Motor neuron (in vitro differentiated cells): ENCODE measurements around the gene PAK2. TPM values are rescaled to one million over a fixed set of nuclear protein-coding genes. Genes with fewer than 3 reads are reported as not detected.
"Not testable (repeated sequence)": the region's sequence is repeated elsewhere in the genome, so short reads cannot be mapped to it uniquely, and the experiment has no call there.

Experiments used
- ATAC-seq, 8 experiments: fragments of 200-7000 bp; cut with Tn5 transposase; replicated peaks in 6 of 8; 2 replicates each; pipeline ENCODE4 v1.8.0; 2021; ENCODE audit warnings: mild to moderate bottlenecking in 8 of 8, moderate library complexity in 8 of 8
- H3K27ac ChIP-seq, 2 donors: fragments of 250-450 bp; sonication (Bioruptor Pico); 2 replicates each; pipeline ENCODE4 v1.9.0; 2021; ENCODE audit warnings: antibody characterized with exemption in 2 of 2, mild to moderate bottlenecking in 2 of 2, moderate library complexity in 1 of 2
- H3K4me1 ChIP-seq, 2 donors: fragments of 250-450 bp; sonication (Bioruptor Pico); replicated peaks in 1 of 2; 2 replicates each; pipeline ENCODE4 v1.6.1; 2021; ENCODE audit warnings: antibody characterized with exemption in 2 of 2, mild to moderate bottlenecking in 2 of 2, moderate library complexity in 1 of 2
- H3K4me3 ChIP-seq, 5 donors: fragments of 250-450 bp; sonication (Bioruptor Pico); 2 replicates each; pipeline ENCODE4 v1.9.0; 2021; ENCODE audit warnings: antibody characterized with exemption in 5 of 5, mild to moderate bottlenecking in 5 of 5, moderate library complexity in 4 of 5
- WGBS, 10 experiments: fragments of 450-650 bp; shearing (Covaris generic); methylation state at CpG; one replicate each; pipeline ENCODE4 v1.0.0; 2022; 5-methylcytosine and 5-hydroxymethylcytosine counted together
- in situ Hi-C, 9 experiments: fragments of 400-800 bp; cut with MboI; loops; one replicate each; pipeline ENCODE4 v1.15.0; 2021; ENCODE audit warnings: low sequenced_read_pairs in 9 of 9, low pct_unique_long_range_greater_than_20kb in 2 of 9; ENCODE audit not compliant: unreplicated experiment in 9 of 9
- total RNA-seq, 8 experiments: library from RNA; unstranded; fragments of 300-600 nt; gene quantifications; 2 replicates each; pipeline versions ENCODE4 v1.2.3 to v1.2.4, GENCODE V29; 2022

Gene PAK2
- total RNA-seq, 8 experiments from 2014 or later = 20.3 to 50.8 (median 41.9) TPM

GRCh38 chr3:196803891-196804468 is 64.3 kb downstream of the PAK2 start:
- ATAC-seq = no peak
- 33 to 100% (median 90%) methylated on average over 2 to 9 of the region's 9 CpGs for WGBS, 10 experiments
- in situ Hi-C loops = no loop called here
- Histone ChIP-seq H3K4me3 (no peak overlapping the region), H3K4me1 (no peaks in the 10 kb centered on the region), H3K27ac (no peak overlapping the region)

- Histone ChIP-seq H3K27ac (no peak overlapping the region), H3K4me1 (no peaks in the 10 kb centered on the region), H3K4me3 (no peak overlapping the region)
- in situ Hi-C loops = no loop called here
- ATAC-seq = no peak
- no CpG with 5 or more reads among the region's 1 CpG for WGBS, 10 experiments
Measured at GRCh38 chr3:196804773-196805172, 65.1 kb downstream of the PAK2 start.

GRCh38 chr3:196810963-196811581 is 71.4 kb downstream of the PAK2 start:
- Histone ChIP-seq H3K27ac (no peak overlapping the region), H3K4me1 (no peaks in the 10 kb centered on the region), H3K4me3 (no peak overlapping the region)
- no peak for ATAC-seq
- 80 to 100% (median 100%) methylated on average over 1 to 2 of the region's 3 CpGs; no CpG with 5 or more reads in 6 of the 10 experiments for WGBS, 10 experiments
- in situ Hi-C loops = no loop called here

- H3K4me3 ChIP-seq = no peak overlapping the region
- in situ Hi-C loops = no loop called here
- no peaks in the 10 kb centered on the region for H3K4me1 ChIP-seq
- ATAC-seq = no peak
- WGBS, 10 experiments = 77 to 100% (median 90%) methylated on average over 1 to 7 of the region's 7 CpGs
- H3K27ac ChIP-seq = no peak overlapping the region
Measured at GRCh38 chr3:196812853-196813252, 73.2 kb downstream of the PAK2 start.

- H3K27ac ChIP-seq = no peak overlapping the region
Measured at GRCh38 chr3:196813903-196814302, 74.2 kb downstream of the PAK2 start.

GRCh38 chr3:196821806-196822355 is 82.2 kb downstream of the PAK2 start:
- 20 to 100% (median 91%) methylated on average over 1 to 6 of the region's 6 CpGs for WGBS, 10 experiments
- Histone ChIP-seq H3K4me3 (no peak overlapping the region), H3K4me1 (no peaks in the 10 kb centered on the region), H3K27ac (no peak overlapping the region)
- no peak for ATAC-seq
- in situ Hi-C loops = no loop called here

More at GRCh38 chr3:196813903-196814302, 74.2 kb downstream of the PAK2 start:
- no peak for ATAC-seq
- WGBS, 10 experiments = 89 to 100% (median 100%) methylated on average over 1 to 3 of the region's 5 CpGs; no CpG with 5 or more reads in 2 of the 10 experiments
- Histone ChIP-seq H3K4me1 (no peaks in the 10 kb centered on the region), H3K4me3 (no peak overlapping the region)
- in situ Hi-C loops = no loop called here

GRCh38 chr3:196829651-196830050 is 90.0 kb downstream of the PAK2 start:
- in situ Hi-C loops, H3K4me3 ChIP-seq, H3K27ac ChIP-seq, H3K4me1 ChIP-seq, ATAC-seq: not testable (repeated sequence)
- WGBS, 10 experiments = 76 to 100% (median 96%) methylated on average over 1 to 3 of the region's 3 CpGs; no CpG with 5 or more reads in 1 of the 10 experiments

- H3K27ac ChIP-seq = no peak overlapping the region
- ATAC-seq = peak in 1 of 8 experiments; percentile 14
- 0 to 92% (median 78%) methylated on average over 3 to 8 of the region's 8 CpGs; no CpG with 5 or more reads in 2 of the 10 experiments for WGBS, 10 experiments
- H3K4me3 ChIP-seq = no peak overlapping the region
- in situ Hi-C loops = no loop called here
- H3K4me1 ChIP-seq = no peaks in the 10 kb centered on the region
Measured at GRCh38 chr3:196835086-196835485, 95.4 kb downstream of the PAK2 start.

GRCh38 chr3:196836626-196837025 is 97.0 kb downstream of the PAK2 start:
- ATAC-seq = not testable (repeated sequence)

GRCh38 chr3:196837819-196838420 is 98.3 kb downstream of the PAK2 start:
- WGBS, 10 experiments = 0 to 83% (median 60%) methylated on average over 1 to 3 of the region's 3 CpGs; no CpG with 5 or more reads in 1 of the 10 experiments
- in situ Hi-C loops = no loop called here

More at GRCh38 chr3:196836626-196837025, 97.0 kb downstream of the PAK2 start:
- 88 to 100% (median 100%) methylated on average over 1 of the region's 1 CpG; no CpG with 5 or more reads in 4 of the 10 experiments for WGBS, 10 experiments
- H3K27ac ChIP-seq, H3K4me3 ChIP-seq, H3K4me1 ChIP-seq, in situ Hi-C loops: not testable (repeated sequence)

GRCh38 chr3:196839351-196839750 is 99.7 kb downstream of the PAK2 start:
- ATAC-seq, H3K4me3 ChIP-seq, H3K4me1 ChIP-seq, H3K27ac ChIP-seq, in situ Hi-C loops: not testable (repeated sequence)
- 20 to 100% (median 60%) methylated on average over 1 to 3 of the region's 6 CpGs; no CpG with 5 or more reads in 4 of the 10 experiments for WGBS, 10 experiments

More at GRCh38 chr3:196837819-196838420, 98.3 kb downstream of the PAK2 start:
- no peak overlapping the region for H3K27ac ChIP-seq
- H3K4me1 ChIP-seq = no peaks in the 10 kb centered on the region
- ATAC-seq = peak in 3 of 8 experiments; percentile 84 to 85 (median 84)
- no peak overlapping the region for H3K4me3 ChIP-seq

GRCh38 chr3:196842567-196843434 is 103.1 kb downstream of the PAK2 start:
- peak; percentile 26 to 85 (median 71) for ATAC-seq
- Histone ChIP-seq H3K4me3 (no peak overlapping the region), H3K27ac (no peak overlapping the region), H3K4me1 (no peaks in the 10 kb centered on the region)
- 61 to 88% (median 76%) methylated on average over 3 to 9 of the region's 17 CpGs for WGBS, 10 experiments
- in situ Hi-C loops = no loop called here
